Measurements from ENCODE around the gene TLCD5. TPM values are rescaled to one million over a fixed set of nuclear protein-coding genes. Genes with fewer than 3 reads are reported as not detected.

Gene TLCD5
- total RNA-seq, 2 donors from 2014 or later: 11.3 to 18.7 TPM

- Histone ChIP-seq H3K27me3 (no peaks in the 10 kb centered on the region), H3K4me1 (no peaks in the 10 kb centered on the region), H3K36me3 (no peaks in the 10 kb centered on the region), H3K27ac (no peak overlapping the region), H3K9me3 (no peaks in the 10 kb centered on the region), H3K4me3 (no peak overlapping the region)
- TF ChIP-seq CTCF (IDR thresholded peaks at IDR 0.05): no peak
- DNase-seq (ENCODE audit: low spot score): no peak
Measured at GRCh38 chr11:120294096-120294495, 31.0 kb upstream of the TLCD5 start.

DNA sequence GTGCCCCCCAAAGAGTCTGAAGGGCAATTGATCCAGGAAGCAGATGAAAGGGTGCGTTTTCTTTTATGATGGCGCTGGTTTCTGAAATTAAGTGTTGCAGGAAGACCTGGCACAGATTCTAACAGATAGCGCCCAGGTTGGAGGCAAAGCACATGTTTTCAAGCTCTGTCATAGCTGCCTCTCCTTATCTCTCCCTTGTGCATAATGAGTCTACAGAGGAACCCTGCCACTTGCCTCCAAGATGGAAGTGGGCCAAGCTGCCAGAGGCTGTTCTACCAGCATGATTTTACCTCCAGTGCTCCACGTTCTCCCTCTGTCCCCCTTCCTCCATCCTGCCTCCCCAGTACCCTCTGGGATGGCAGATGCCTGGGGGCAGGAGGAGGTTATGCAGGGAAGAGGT lies 30.0 kb upstream of the TLCD5 start:
- Histone ChIP-seq H3K4me3 (no peak overlapping the region), H3K27me3 (no peaks in the 10 kb centered on the region), H3K4me1 (peaks cover 0 to 4% of the 10 kb centered on the region in 2 donors), H3K9me3 (no peaks in the 10 kb centered on the region), H3K36me3 (no peaks in the 10 kb centered on the region), H3K27ac (no peak overlapping the region)
- DNase-seq (ENCODE audit: low spot score): no peak
- no peak for TF ChIP-seq CTCF (IDR thresholded peaks at IDR 0.05)

GRCh38 chr11:120296554-120296953 lies 28.5 kb upstream of the TLCD5 start:
- DNase-seq (ENCODE audit: low spot score): no peak
- H3K27me3 ChIP-seq: no peaks in the 10 kb centered on the region
- H3K4me3 ChIP-seq: no peak overlapping the region
- no peak for TF ChIP-seq CTCF (IDR thresholded peaks at IDR 0.05)
- no peaks in the 10 kb centered on the region for H3K9me3 ChIP-seq
- H3K4me1 ChIP-seq: peaks cover 0 to 4% of the 10 kb centered on the region in 2 donors
- no peak overlapping the region for H3K27ac ChIP-seq
- no peaks in the 10 kb centered on the region for H3K36me3 ChIP-seq

DNA sequence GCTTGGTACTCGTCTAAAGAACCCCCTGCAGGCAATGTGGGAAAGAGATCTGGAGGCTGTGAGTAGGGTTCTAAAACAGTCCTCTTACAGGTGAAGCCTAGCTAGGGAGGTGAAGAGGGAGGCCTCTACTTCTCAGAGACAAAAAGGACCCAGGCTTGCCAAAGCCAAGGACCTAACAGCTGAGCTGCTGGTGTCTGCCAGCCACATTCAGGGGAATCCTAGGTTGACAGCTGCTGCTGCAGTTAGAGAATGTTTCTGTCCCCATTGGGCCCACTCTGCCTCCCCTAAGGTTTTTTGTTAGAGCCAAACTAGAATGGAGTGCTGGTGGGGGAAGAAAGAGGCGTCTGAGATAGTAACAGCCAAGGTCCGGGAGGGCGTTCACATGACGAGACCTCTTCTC lies 26.6 kb upstream of the TLCD5 start:
- no peaks in the 10 kb centered on the region for H3K36me3 ChIP-seq

DNA sequence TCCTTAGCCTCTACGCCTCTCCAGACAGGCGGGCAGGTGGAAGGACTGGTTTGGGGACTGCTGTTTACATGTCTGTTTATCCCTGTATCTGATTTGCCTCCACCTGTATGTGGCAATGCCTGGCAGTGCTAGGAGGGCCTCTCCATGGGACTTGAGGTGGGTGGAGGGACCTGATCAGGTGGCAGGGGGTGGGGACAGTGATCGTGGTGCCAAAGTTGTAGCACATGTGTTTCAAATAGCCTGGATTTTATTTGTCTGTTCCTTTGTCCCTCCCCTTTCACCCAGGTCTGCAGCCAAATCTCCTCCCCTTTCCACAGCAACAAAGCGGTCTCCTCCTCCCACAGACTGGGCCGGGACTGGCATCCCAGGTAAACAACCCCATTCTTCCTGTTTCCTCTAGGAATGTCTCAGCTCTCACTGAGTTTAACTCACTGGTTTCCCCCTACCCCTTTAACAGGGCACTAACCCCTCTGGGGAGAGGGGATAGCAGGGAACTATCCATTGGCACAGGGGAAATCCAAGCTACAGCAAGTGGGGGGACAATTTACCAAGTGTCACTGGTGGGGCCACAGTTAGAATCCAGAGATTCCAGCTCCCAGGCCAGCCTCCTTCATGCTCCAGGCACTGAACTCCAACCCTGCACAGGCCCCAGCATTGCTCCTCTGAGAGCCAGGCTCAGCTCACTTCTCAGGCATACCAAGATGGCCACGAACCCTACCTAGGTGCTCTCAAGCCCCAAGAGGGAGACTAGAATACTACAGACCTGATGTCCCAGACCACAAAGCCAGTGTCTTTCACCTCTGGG lies 22.9 kb upstream of the TLCD5 start:
- H3K36me3 ChIP-seq: no peaks in the 10 kb centered on the region
- H3K27ac ChIP-seq: no peak overlapping the region
- no peak for DNase-seq (ENCODE audit: low spot score)
- no peaks in the 10 kb centered on the region for H3K27me3 ChIP-seq
- no peak for TF ChIP-seq CTCF (IDR thresholded peaks at IDR 0.05)
- no peaks in the 10 kb centered on the region for H3K9me3 ChIP-seq
- H3K4me1 ChIP-seq: peaks cover 0 to 9% of the 10 kb centered on the region in 2 donors
- H3K4me3 ChIP-seq: no peak overlapping the region

More for the DNA sequence above, 26.6 kb upstream of the TLCD5 start:
- DNase-seq (ENCODE audit: low spot score): no peak
- Histone ChIP-seq H3K9me3 (no peaks in the 10 kb centered on the region), H3K4me3 (no peak overlapping the region), H3K27me3 (no peaks in the 10 kb centered on the region), H3K4me1 (peaks cover 0 to 4% of the 10 kb centered on the region in 2 donors), H3K27ac (no peak overlapping the region)
- no peak for TF ChIP-seq CTCF (IDR thresholded peaks at IDR 0.05)
